Midbrain (tissue), 1 donor: ENCODE measurements around the gene RCOR2.
A peak's percentile ranks its signal among the peaks of the same experiment; 100 is the strongest.
"Not testable (repeated sequence)": the region's sequence is repeated elsewhere in the genome, so short reads cannot be mapped to it uniquely, and the experiment has no call there.

Source experiments
- DNase-seq: peaks from one replicate; lab custom pipeline; 2025; lab: John Stamatoyannopoulos, UW

RCOR2 gene

DNA sequence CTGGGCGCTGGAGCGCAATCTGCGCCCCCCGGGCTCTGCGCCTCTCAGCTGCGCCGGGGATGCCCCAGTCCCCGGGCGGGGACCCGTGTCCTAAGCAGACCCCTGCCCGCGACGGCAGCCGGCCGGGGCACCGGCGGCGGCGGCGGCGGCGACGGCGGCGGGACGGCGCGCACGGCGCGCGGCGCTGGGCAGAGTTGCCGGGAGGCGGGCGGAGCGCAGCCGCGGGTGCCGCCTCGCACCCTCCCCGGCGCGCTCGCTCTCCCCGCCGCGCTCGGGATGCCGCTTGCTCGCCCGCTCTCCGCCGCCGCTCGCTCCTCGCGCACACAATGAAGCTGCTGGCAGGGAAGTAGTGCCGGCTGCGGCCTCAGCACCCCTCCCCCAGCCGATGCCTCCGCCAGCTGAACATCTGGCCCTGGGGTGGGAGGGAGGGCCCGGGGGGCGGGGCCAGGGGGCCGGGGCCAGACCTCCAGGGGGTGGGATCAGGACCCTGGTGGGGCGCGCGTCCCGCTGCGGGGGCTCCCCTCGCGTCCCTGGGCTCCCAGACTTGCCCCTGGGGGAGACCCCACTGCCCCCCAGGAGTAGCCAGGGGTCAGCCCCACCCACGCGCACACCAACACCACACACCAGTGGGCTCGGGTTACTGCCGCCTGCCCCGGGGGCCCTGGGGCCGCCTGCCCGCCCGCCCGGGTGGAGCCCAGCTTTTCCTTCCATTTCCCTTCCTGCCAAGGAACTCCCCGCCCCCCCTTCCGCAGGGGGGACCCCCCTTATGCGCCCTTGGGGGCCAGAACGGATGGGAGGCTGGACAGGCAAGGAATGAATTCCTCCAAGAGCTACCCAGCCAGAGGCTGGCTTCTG lies at the start of gene RCOR2:
RCOR2 (minus strand) TSS at position 328 of the 855 bp plus-strand sequence. CDS start 708 bp downstream, outside the sequence.
- peak; percentile 89 for DNase-seq

- no peak for DNase-seq
Observed at GRCh38 chr11:63966444-63966843, 49.5 kb upstream of the RCOR2 start.

- not testable (repeated sequence) for DNase-seq
Observed at GRCh38 chr11:63963895-63964294, 46.9 kb upstream of the RCOR2 start.

- no peak for DNase-seq
Observed at GRCh38 chr11:63961608-63962412, 44.8 kb upstream of the RCOR2 start.

GRCh38 chr11:63958008-63958407 lies 41.0 kb upstream of the RCOR2 start:
- no peak for DNase-seq

- DNase-seq = no peak
Observed at GRCh38 chr11:63952570-63952969, 35.6 kb upstream of the RCOR2 start.

- no peak for DNase-seq
Observed at GRCh38 chr11:63951779-63952536, 35.0 kb upstream of the RCOR2 start.

DNA sequence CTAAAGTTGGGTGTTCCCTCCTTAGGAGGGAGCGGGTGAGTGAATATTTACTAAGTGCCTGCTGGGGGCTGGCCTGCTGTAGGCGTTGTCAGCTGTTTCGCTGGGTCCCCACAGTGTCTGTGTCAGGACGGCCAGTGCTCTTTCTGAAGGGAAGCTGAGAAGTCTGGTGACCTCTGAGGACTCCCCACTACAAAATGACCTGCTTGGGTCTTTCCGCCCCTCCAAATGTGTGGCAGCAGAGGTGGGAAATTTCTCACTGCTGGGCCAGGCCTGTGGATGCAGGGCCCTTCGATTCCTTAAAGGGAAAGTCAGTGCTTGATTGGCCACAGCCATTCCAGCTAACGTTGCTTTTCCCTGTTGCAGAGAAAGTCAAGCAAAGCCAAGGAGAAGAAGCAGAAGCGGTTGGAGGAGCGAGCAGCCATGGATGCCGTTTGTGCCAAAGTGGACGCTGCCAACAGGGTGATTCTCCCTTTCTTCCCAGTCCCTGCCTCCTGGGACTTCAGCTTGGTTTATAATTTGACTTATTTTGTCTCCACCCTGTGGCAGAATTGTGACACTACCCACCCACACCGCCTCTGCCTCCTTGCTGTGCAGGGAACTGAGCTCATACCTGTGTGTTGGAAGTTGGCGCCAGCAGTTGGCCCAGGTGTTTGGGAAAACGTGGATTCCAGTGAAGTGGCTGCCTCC lies 28.7 kb upstream of the RCOR2 start:
- DNase-seq = peak; percentile 84

DNA sequence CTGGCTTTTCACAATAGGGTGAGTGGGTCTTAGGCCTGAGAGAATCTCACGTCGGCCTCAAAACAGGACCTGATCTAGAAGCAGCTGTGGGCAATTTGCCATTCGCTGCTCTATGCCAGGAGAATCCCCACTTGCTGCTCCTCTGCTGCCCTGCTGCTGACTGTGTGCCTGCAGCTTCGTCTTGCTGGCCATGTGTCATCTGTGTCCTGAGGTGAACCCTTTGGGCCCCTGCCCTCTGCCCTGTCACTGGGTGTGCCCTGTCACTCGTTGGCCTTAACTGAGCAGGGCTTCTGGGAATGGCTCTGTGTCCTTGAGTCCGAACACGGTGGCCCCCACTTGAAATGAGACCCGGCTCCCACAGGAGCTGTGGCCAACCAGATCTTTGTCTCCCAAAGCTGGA lies 28.0 kb upstream of the RCOR2 start:
- no peak for DNase-seq

DNA sequence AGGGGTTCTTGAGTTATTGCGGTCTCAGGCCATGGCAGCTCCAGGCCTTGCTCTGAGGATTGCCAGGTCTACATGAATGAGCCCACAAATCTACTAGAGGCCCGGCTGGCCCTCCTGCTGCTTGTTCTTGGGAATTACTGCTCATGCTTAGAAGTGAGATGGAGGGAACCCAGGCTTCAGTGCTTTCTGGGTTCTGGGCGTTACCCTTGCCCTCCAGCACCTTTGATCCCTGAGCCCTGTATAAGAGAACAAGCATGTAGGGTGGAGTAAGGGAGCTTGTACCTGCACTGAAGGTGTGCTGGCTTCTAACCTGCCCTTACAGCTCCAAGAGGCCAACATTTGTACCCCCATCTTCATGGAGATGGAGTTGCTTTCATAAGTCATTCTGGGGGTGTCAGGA lies 25.8 kb upstream of the RCOR2 start:
- no peak for DNase-seq

DNA sequence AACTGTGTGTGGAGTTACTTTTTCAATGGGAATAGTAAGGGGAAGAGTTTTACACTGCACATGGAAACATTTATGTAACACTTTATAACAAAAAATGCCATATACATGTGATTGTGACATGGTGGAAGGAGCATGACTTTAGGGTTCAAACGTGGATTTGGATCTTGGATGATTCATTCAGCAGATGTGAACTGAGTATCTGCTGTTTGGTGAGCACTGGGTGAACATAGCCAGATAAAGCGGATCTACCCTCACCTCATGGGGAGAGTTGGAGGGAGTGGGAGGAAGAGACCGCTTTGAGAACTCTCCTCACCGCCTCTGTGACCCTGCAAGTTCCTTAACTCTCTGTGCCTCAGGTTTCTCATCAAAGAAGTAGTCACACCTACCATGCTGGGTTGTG lies 24.9 kb upstream of the RCOR2 start:
- no peak for DNase-seq

- no peak for DNase-seq
Observed at GRCh38 chr11:63940786-63941185, 23.8 kb upstream of the RCOR2 start.

DNA sequence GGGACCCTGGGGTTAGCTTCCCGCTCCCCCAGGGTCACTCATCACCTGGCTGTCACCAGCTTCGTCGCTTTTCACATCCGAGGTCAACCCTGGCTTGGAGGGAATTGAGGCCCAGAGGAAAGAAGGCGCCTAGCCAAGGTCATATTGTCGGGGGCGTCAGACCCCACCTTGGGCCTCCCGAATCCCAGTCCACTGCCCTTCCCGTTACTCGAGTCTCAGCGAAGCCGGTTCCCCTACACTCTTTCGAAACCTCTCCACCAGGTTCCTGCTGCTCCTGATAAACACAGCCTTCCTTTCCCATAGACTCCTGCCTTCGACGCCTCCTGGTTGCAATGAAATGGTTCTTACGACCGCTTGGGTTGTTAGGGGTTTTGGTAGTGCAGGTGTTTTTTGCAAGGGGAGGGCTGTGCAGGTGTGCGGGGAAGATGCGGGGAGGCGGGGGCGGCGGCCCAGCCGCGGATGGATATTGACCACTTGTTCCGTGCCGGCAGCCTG lies 22.5 kb upstream of the RCOR2 start:
- DNase-seq = no peak

- peak; percentile 90 for DNase-seq
Observed at GRCh38 chr11:63938479-63939396, 21.8 kb upstream of the RCOR2 start, which contains the start of gene NAA40. Gene NAA40, plus strand, starts transcription at chr11:63939002. Its CDS starts 95 bp downstream, at chr11:63939097.

DNA sequence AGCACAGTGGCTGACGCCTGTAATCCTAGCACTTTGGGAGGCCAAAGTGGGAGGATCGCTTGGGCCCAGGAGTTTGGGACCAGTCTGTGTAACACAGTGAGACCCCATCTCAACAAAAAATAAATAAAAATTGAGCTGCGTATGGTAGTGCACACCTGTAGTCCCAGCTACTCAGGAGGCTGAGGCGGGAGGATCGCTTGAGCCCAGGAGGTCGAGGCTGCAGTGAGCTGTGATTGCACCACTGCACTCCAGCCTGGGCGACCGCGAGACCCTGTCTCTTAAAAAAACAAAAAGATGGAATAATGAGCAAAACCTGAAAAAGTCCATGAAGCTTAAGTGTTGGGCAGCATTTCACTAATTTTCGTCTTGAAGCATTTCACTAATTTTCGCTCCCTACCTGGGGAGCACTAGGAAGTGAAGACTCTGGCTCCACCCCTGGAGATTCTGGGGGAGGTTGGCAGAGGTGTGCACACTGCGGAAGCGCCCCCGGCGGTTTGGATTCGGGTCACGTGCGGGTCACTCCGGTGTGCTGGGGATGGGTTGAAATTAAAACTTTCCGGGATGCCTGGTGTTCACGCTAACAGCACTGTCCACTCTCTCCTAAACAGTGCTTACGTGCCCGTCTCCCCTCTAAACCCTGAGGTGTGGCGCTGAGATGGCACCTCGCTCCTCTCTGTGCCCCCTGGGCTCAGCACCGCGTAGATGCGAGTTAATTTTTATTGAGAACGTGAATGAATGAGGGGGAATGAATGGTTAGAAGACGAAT lies 20.9 kb upstream of the RCOR2 start:
- no peak for DNase-seq

- DNase-seq = peak; percentile 52
Observed at GRCh38 chr11:63933459-63933858, 16.5 kb upstream of the RCOR2 start.

GRCh38 chr11:63931876-63932275 lies 14.9 kb upstream of the RCOR2 start:
- no peak for DNase-seq

DNA sequence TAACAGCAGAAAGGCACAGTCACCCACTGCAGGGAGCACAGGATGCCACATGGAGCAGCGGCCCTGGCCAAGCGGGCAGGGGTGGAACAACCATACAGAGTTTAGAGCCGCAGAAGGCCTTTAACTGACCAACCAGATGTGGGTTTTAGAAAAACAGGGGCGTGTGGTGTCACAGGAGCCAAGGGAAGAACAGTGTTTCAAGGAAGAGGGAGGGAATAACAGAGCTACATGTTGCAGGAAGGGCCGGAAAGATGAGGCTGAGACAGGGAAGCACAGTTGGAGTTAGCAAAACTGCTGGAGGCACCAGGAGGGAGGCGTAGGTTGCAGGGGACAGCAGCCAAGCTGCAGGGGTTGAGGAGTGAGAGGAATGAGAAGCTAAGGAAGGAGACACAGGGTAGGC lies 14.1 kb upstream of the RCOR2 start:
- no peak for DNase-seq

- DNase-seq = no peak
Observed at GRCh38 chr11:63929616-63930015, 12.7 kb upstream of the RCOR2 start.

- DNase-seq = no peak
Observed at GRCh38 chr11:63923319-63923718, 6.4 kb upstream of the RCOR2 start.
